ENCODE measurements around the gene STH.
A peak's percentile ranks its signal among the peaks of the same experiment; 100 is the strongest.
"Not testable (repeated sequence)": the region's sequence is repeated elsewhere in the genome, so short reads cannot be mapped to it uniquely, and the experiment has no call there.

Gene STH

DNA sequence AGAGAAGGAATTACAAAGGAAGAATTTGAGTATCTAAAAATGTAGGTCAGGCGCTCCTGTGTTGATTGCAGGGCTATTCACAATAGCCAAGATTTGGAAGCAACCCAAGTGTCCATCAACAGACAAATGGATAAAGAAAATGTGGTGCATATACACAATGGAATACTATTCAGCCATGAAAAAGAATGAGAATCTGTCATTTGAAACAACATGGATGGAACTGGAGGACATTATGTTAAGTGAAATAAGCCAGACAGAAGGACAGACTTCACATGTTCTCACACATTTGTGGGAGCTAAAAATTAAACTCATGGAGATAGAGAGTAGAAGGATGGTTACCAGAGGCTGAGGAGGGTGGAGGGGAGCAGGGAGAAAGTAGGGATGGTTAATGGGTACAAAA is 7.0 kb downstream of the STH start:
- DNase-seq (ENCODE audit: low read depth in 2 of 2) = not testable (repeated sequence)

DNA sequence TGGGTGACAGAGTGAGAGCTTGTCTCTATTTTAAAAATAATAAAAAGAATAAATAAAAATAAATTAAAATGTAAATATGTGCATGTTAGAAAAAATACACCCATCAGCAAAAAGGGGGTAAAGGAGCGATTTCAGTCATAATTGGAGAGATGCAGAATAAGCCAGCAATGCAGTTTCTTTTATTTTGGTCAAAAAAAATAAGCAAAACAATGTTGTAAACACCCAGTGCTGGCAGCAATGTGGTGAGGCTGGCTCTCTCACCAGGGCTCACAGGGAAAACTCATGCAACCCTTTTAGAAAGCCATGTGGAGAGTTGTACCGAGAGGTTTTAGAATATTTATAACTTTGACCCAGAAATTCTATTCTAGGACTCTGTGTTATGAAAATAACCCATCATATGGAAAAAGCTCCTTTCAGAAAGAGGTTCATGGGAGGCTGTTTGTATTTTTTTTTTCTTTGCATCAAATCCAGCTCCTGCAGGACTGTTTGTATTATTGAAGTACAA is 8.5 kb downstream of the STH start:
- no peak for DNase-seq (ENCODE audit: low read depth in 2 of 2)

DNA sequence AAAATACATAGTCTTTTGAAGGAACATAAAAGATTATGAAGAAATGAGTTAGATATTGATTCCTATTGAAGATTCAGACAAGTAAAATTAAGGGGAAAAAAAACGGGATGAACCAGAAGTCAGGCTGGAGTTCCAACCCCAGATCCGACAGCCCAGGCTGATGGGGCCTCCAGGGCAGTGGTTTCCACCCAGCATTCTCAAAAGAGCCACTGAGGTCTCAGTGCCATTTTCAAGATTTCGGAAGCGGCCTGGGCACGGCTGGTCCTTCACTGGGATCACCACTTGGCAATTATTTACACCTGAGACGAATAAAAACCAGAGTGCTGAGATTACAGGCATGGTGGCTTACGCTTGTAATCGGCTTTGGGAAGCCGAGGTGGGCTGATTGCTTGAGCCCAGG is 9.5 kb downstream of the STH start:
- no peak for DNase-seq (ENCODE audit: low read depth in 2 of 2)

DNA sequence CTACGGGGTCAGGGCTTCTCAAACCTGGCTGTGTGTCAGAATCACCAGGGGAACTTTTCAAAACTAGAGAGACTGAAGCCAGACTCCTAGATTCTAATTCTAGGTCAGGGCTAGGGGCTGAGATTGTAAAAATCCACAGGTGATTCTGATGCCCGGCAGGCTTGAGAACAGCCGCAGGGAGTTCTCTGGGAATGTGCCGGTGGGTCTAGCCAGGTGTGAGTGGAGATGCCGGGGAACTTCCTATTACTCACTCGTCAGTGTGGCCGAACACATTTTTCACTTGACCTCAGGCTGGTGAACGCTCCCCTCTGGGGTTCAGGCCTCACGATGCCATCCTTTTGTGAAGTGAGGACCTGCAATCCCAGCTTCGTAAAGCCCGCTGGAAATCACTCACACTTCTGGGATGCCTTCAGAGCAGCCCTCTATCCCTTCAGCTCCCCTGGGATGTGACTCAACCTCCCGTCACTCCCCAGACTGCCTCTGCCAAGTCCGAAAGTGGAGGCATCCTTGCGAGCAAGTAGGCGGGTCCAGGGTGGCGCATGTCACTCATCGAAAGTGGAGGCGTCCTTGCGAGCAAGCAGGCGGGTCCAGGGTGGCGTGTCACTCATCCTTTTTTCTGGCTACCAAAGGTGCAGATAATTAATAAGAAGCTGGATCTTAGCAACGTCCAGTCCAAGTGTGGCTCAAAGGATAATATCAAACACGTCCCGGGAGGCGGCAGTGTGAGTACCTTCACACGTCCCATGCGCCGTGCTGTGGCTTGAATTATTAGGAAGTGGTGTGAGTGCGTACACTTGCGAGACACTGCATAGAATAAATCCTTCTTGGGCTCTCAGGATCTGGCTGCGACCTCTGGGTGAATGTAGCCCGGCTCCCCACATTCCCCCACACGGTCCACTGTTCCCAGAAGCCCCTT is 10.9 kb downstream of the STH start:
- DNase-seq (ENCODE audit: low read depth in 2 of 2) = no peak

DNA sequence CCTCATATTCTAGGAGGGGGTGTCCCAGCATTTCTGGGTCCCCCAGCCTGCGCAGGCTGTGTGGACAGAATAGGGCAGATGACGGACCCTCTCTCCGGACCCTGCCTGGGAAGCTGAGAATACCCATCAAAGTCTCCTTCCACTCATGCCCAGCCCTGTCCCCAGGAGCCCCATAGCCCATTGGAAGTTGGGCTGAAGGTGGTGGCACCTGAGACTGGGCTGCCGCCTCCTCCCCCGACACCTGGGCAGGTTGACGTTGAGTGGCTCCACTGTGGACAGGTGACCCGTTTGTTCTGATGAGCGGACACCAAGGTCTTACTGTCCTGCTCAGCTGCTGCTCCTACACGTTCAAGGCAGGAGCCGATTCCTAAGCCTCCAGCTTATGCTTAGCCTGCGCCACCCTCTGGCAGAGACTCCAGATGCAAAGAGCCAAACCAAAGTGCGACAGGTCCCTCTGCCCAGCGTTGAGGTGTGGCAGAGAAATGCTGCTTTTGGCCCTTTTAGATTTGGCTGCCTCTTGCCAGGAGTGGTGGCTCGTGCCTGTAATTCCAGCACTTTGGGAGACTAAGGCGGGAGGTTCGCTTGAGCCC is 11.6 kb downstream of the STH start:
- DNase-seq (ENCODE audit: low read depth in 2 of 2) = no peak

DNA sequence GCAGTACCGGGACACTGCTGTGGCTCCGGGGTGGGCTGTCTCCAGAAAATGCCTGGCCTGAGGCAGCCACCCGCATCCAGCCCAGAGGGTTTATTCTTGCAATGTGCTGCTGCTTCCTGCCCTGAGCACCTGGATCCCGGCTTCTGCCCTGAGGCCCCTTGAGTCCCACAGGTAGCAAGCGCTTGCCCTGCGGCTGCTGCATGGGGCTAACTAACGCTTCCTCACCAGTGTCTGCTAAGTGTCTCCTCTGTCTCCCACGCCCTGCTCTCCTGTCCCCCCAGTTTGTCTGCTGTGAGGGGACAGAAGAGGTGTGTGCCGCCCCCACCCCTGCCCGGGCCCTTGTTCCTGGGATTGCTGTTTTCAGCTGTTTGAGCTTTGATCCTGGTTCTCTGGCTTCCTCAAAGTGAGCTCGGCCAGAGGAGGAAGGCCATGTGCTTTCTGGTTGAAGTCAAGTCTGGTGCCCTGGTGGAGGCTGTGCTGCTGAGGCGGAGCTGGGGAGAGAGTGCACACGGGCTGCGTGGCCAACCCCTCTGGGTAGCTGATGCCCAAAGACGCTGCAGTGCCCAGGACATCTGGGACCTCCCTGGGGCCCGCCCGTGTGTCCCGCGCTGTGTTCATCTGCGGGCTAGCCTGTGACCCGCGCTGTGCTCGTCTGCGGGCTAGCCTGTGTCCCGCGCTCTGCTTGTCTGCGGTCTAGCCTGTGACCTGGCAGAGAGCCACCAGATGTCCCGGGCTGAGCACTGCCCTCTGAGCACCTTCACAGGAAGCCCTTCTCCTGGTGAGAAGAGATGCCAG is 12.9 kb downstream of the STH start:
- DNase-seq (ENCODE audit: low read depth in 2 of 2) = no peak

DNA sequence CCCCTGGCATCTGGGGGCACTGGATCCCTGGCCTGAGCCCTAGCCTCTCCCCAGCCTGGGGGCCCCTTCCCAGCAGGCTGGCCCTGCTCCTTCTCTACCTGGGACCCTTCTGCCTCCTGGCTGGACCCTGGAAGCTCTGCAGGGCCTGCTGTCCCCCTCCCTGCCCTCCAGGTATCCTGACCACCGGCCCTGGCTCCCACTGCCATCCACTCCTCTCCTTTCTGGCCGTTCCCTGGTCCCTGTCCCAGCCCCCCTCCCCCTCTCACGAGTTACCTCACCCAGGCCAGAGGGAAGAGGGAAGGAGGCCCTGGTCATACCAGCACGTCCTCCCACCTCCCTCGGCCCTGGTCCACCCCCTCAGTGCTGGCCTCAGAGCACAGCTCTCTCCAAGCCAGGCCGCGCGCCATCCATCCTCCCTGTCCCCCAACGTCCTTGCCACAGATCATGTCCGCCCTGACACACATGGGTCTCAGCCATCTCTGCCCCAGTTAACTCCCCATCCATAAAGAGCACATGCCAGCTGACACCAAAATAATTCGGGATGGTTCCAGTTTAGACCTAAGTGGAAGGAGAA is 13.5 kb downstream of the STH start:
- DNase-seq (ENCODE audit: low read depth in 2 of 2) = no peak

DNA sequence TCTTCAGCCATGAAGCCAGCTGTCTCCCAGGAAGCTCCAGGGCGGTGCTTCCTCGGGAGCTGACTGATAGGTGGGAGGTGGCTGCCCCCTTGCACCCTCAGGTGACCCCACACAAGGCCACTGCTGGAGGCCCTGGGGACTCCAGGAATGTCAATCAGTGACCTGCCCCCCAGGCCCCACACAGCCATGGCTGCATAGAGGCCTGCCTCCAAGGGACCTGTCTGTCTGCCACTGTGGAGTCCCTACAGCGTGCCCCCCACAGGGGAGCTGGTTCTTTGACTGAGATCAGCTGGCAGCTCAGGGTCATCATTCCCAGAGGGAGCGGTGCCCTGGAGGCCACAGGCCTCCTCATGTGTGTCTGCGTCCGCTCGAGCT is 14.1 kb downstream of the STH start:
- no peak for DNase-seq (ENCODE audit: low read depth in 2 of 2)

DNA sequence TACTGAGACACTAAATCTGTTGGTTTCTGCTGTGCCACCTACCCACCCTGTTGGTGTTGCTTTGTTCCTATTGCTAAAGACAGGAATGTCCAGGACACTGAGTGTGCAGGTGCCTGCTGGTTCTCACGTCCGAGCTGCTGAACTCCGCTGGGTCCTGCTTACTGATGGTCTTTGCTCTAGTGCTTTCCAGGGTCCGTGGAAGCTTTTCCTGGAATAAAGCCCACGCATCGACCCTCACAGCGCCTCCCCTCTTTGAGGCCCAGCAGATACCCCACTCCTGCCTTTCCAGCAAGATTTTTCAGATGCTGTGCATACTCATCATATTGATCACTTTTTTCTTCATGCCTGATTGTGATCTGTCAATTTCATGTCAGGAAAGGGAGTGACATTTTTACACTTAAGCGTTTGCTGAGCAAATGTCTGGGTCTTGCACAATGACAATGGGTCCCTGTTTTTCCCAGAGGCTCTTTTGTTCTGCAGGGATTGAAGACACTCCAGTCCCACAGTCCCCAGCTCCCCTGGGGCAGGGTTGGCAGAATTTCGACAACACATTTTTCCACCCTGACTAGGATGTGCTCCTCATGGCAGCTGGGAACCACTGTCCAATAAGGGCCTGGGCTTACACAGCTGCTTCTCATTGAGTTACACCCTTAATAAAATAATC is 14.6 kb downstream of the STH start:
- DNase-seq (ENCODE audit: low read depth in 2 of 2) = no peak

DNA sequence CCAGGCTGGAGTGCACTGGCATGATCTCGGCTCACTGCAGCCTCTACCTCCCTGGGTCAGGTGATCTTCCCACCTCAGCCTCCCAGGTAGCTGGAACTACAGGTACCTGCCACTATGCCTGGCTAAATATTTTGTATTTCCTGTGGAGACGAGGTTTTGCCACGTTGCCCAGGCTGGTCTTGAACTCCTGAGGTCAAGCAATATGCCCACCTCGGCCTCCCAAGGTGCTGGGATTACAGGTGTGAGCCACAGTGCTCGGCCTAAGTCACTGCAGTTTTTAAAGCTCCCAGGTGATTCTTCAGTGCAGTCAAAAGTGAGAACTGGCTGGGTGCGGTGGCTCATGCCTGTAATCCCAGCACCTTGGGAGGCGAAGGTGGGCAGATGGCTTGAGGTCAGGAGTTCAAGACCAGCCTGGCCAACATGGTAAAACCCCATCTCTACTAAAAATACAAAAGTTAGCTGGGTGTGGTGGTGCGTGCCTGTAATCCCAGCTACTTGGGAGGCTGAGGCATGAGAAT is 20.4 kb downstream of the STH start:
- DNase-seq (ENCODE audit: low read depth in 2 of 2) = not testable (repeated sequence)

DNA sequence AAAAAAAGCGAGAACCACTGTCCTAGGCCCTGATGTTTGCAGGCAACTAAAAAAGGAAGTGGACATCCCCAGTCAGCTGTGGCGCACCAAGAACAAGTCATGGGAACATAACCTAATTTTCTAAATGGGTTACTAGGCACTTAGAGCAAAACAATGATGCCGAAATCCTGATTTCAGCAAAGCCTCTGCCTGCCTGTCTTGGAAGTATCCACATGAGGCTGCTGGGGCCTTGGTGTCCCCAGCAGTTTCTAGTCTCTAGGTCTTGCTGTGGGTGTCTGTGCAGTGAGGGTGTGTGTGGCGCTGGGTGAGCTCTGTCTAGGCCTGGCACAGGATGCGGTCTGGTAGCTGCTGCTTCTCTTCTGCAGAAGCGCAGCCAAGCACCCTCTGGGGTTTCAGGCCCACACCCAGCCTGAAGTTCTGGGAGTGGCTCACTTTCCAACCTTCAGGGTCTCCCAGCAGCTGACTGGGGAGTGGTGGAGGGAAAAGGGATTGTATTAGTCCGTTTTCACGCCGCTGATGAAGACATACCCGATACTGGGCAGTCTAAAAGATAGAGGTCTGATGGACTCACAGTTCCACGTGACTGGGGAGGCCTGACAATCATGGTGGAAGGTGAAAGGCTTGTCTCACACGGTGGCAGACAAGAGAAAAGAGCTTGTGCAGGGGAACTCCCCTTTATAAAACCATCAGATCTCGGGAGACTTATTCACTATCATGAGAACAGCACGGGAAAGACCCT is 21.1 kb downstream of the STH start:
- peak; percentile 15 to 22 for DNase-seq (ENCODE audit: low read depth in 2 of 2)

DNA sequence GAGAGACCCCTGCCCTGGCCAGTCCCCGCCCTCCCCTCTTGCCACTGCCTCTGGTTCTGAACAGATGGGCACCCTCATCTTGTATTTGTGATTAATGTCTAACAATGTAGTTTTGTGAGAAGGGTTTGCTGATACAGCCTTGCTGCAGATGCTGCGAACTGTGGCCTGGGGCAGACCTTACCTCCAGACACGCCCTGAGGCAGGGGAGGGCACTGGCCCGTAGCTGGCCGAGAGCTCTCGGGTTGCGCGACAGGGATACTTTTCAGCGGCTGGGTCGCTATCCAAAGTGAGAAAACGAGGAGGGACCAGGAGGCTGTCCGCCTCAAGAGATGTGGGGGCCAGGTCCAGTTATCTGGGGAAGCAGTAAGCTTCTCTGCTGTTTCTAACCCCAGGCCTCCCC is 21.9 kb downstream of the STH start:
- no peak for DNase-seq (ENCODE audit: low read depth in 2 of 2)

DNA sequence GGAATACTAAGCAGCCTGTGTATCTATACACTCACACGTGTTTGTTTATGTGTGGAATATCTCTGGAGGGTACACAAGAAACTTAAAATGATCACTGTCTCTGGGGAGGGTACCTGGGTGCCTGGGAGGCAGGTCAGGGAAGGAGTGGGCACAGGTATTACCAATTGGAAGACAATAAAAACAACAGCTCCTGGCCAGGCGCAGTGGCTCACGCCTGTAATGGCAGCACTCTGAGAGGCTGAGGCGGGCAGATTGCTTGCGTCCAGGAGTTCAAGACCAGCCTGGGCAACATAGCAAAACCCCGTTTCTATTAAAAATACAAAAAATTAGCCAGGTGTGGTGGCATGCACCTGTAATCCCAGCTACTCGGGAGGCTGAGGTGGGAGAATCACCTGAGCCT is 24.3 kb downstream of the STH start:
- DNase-seq (ENCODE audit: low read depth in 2 of 2) = not testable (repeated sequence)

DNA sequence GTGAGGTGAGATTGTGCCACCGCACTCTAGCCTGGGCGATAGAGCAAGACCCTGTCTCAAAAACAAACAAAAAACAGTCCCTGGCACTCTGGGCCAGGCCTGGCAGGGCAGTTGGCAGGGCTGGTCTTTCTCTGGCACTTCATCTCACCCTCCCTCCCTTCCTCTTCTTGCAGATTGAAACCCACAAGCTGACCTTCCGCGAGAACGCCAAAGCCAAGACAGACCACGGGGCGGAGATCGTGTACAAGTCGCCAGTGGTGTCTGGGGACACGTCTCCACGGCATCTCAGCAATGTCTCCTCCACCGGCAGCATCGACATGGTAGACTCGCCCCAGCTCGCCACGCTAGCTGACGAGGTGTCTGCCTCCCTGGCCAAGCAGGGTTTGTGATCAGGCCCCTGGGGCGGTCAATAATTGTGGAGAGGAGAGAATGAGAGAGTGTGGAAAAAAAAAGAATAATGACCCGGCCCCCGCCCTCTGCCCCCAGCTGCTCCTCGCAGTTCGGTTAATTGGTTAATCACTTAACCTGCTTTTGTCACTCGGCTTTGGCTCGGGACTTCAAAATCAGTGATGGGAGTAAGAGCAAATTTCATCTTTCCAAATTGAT is 24.8 kb downstream of the STH start:
- DNase-seq (ENCODE audit: low read depth in 2 of 2) = no peak

DNA sequence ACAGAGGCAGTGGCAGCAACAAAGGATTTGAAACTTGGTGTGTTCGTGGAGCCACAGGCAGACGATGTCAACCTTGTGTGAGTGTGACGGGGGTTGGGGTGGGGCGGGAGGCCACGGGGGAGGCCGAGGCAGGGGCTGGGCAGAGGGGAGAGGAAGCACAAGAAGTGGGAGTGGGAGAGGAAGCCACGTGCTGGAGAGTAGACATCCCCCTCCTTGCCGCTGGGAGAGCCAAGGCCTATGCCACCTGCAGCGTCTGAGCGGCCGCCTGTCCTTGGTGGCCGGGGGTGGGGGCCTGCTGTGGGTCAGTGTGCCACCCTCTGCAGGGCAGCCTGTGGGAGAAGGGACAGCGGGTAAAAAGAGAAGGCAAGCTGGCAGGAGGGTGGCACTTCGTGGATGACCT is 25.5 kb downstream of the STH start:
- DNase-seq (ENCODE audit: low read depth in 2 of 2) = no peak

DNA sequence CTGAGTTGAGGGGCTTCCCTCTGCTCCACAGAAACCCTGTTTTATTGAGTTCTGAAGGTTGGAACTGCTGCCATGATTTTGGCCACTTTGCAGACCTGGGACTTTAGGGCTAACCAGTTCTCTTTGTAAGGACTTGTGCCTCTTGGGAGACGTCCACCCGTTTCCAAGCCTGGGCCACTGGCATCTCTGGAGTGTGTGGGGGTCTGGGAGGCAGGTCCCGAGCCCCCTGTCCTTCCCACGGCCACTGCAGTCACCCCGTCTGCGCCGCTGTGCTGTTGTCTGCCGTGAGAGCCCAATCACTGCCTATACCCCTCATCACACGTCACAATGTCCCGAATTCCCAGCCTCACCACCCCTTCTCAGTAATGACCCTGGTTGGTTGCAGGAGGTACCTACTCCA is 26.0 kb downstream of the STH start:
- no peak for DNase-seq (ENCODE audit: low read depth in 2 of 2)

DNA sequence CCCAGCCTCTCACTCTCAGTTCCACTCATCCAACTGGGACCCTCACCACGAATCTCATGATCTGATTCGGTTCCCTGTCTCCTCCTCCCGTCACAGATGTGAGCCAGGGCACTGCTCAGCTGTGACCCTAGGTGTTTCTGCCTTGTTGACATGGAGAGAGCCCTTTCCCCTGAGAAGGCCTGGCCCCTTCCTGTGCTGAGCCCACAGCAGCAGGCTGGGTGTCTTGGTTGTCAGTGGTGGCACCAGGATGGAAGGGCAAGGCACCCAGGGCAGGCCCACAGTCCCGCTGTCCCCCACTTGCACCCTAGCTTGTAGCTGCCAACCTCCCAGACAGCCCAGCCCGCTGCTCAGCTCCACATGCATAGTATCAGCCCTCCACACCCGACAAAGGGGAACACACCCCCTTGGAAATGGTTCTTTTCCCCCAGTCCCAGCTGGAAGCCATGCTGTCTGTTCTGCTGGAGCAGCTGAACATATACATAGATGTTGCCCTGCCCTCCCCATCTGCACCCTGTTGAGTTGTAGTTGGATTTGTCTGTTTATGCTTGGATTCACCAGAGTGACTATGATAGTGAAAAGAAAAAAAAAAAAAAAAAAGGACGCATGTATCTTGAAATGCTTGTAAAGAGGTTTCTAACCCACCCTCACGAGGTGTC is 26.6 kb downstream of the STH start:
- no peak for DNase-seq (ENCODE audit: low read depth in 2 of 2)

DNA sequence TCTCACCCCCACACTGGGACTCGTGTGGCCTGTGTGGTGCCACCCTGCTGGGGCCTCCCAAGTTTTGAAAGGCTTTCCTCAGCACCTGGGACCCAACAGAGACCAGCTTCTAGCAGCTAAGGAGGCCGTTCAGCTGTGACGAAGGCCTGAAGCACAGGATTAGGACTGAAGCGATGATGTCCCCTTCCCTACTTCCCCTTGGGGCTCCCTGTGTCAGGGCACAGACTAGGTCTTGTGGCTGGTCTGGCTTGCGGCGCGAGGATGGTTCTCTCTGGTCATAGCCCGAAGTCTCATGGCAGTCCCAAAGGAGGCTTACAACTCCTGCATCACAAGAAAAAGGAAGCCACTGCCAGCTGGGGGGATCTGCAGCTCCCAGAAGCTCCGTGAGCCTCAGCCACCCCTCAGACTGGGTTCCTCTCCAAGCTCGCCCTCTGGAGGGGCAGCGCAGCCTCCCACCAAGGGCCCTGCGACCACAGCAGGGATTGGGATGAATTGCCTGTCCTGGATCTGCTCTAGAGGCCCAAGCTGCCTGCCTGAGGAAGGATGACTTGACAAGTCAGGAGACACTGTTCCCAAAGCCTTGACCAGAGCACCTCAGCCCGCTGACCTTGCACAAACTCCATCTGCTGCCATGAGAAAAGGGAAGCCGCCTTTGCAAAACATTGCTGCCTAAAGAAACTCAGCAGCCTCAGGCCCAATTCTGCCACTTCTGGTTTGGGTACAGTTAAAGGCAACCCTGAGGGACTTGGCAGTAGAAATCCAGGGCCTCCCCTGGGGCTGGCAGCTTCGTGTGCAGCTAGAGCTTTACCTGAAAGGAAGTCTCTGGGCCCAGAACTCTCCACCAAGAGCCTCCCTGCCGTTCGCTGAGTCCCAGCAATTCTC is 27.4 kb downstream of the STH start:
- no peak for DNase-seq (ENCODE audit: low read depth in 2 of 2)

Measured in stimulated activated CD4-positive, alpha-beta T cell treated with anti-CD3 and anti-CD28 coated beads, Interleukin-12 subunit alpha, Interleukin-12 subunit beta, amount 100 ng/mL, for 24 hours (primary cell).